Naive thymus-derived CD4-positive, alpha-beta T cell (primary cell): ENCODE measurements around the gene DDX10. TPM values are rescaled to one million over a fixed set of nuclear protein-coding genes. Genes with fewer than 3 reads are reported as not detected.

ENCODE experiments used
- ATAC-seq: fragments of 150-1000 bp; cut with Tn5 transposase; 2 replicates; pipeline ENCODE4 v1.10.0; 2021; ENCODE audit warnings: mild to moderate bottlenecking, moderate library complexity
- CTCF ChIA-PET: fragments of 350-600 bp; sonication (Branson Sonifier 250); formaldehyde crosslinking; loops from one replicate; lab custom pipeline; 2021; ENCODE audit warnings: antibody characterized with exemption; lab: Charles Lee
- POLR2A ChIA-PET: fragments of 350-600 bp; sonication (Branson Sonifier 250); formaldehyde crosslinking; loops from one replicate; lab custom pipeline; 2021; ENCODE audit warnings: antibody characterized with exemption, inconsistent platforms; lab: Charles Lee
- DNase-seq, 9 donors: peaks; one replicate each; pipeline versions ENCODE4 v3.0.0 to v3.0.0-alpha.2; 2020 to 2022; ENCODE audit warnings: mixed read lengths in 1 of 9
- H3K27ac ChIP-seq: one replicate; pipeline ENCODE4 v1.7.0; 2013; ENCODE audit warnings: mild to moderate bottlenecking, low read depth, low read length, moderate library complexity
- H3K27me3 ChIP-seq, 2 donors: one replicate each; pipeline ENCODE4 v1.7.0; 2013; ENCODE audit warnings: low read length in 2 of 2, mild to moderate bottlenecking in 2 of 2, moderate library complexity in 2 of 2; ENCODE audit not compliant: control insufficient read depth in 2 of 2, insufficient read depth in 2 of 2
- H3K36me3 ChIP-seq, 3 experiments: 1 replicate in 2 of 3; 2 replicates in 1 of 3; pipeline ENCODE4 v1.7.0; 2013; ENCODE audit warnings: low read length in 3 of 3, mild to moderate bottlenecking in 3 of 3, moderate library complexity in 1 of 3; ENCODE audit not compliant: insufficient read depth in 3 of 3, control insufficient read depth in 2 of 3
- H3K4me1 ChIP-seq, 2 donors: one replicate each; pipeline ENCODE4 v1.7.0; 2013; ENCODE audit warnings: low read length in 2 of 2, mild to moderate bottlenecking in 2 of 2, moderate library complexity in 1 of 2; ENCODE audit not compliant: control insufficient read depth in 2 of 2, insufficient read depth in 2 of 2
- H3K4me3 ChIP-seq: 2 replicates; pipeline ENCODE4 v1.7.0; 2013; ENCODE audit warnings: mild to moderate bottlenecking, low read length
- H3K9me3 ChIP-seq, 3 experiments: 1 replicate in 2 of 3; 2 replicates in 1 of 3; pipeline ENCODE4 v1.7.0; 2013; ENCODE audit warnings: low read length in 3 of 3; ENCODE audit not compliant: control insufficient read depth in 2 of 3
- H3K27ac Mint-ChIP-seq, 9 donors: one replicate each; pipeline ENCODE4 v1.8.0; 2020 to 2022; ENCODE audit warnings: mixed read lengths in 9 of 9, mild to moderate bottlenecking in 8 of 9, moderate library complexity in 5 of 9, inconsistent platforms in 2 of 9
- H3K27me3 Mint-ChIP-seq, 5 donors: one replicate each; pipeline ENCODE4 v1.8.0; 2021 to 2022; ENCODE audit warnings: mixed read lengths in 5 of 5, mild to moderate bottlenecking in 1 of 5
- H3K36me3 Mint-ChIP-seq, 5 donors: one replicate each; pipeline ENCODE4 v1.8.0; 2020 to 2022; ENCODE audit warnings: mixed read lengths in 5 of 5, mild to moderate bottlenecking in 3 of 5, inconsistent platforms in 1 of 5
- H3K4me1 Mint-ChIP-seq, 7 donors: one replicate each; pipeline ENCODE4 v1.8.0; 2020 to 2022; ENCODE audit warnings: mixed read lengths in 7 of 7, mild to moderate bottlenecking in 3 of 7, inconsistent platforms in 1 of 7
- H3K4me3 Mint-ChIP-seq, 10 donors: one replicate each; pipeline ENCODE4 v1.8.0; 2020 to 2022; ENCODE audit warnings: mild to moderate bottlenecking in 10 of 10, mixed read lengths in 10 of 10, moderate library complexity in 6 of 10, inconsistent platforms in 2 of 10
- H3K9me3 Mint-ChIP-seq, 11 donors: one replicate each; pipeline ENCODE4 v1.8.0; 2020 to 2022; ENCODE audit warnings: mixed read lengths in 11 of 11, mild to moderate bottlenecking in 4 of 11, inconsistent platforms in 1 of 11, moderate library complexity in 1 of 11
- intact Hi-C, 2 donors: fragments of 100-400 bp; cut with micrococcal nuclease; formaldehyde crosslinking; loops; one replicate each; pipeline ENCODE4 v1.15.1; 2023
- polyA plus RNA-seq, 2 donors: library from polyadenylated mRNA; unstranded; fragments of 300-500 nt; fragmentation: Illumina TruSeq; gene quantifications; one replicate each; pipeline ENCODE4 v1.2.3, GENCODE V29; 2021
- total RNA-seq, 6 experiments: library from RNA in 5 of 6; stranded (reverse) in 5 of 6; gene quantifications; 1 replicate in 5 of 6; 2 replicates in 1 of 6; pipeline ENCODE4 v1.2.3 and lab custom pipeline; 2021 to 2026

The DDX10 gene
- total and polyA plus RNA-seq, 7 experiments from 2014 or later: 14.8 to 34.6 (median 22.4) TPM

DNA sequence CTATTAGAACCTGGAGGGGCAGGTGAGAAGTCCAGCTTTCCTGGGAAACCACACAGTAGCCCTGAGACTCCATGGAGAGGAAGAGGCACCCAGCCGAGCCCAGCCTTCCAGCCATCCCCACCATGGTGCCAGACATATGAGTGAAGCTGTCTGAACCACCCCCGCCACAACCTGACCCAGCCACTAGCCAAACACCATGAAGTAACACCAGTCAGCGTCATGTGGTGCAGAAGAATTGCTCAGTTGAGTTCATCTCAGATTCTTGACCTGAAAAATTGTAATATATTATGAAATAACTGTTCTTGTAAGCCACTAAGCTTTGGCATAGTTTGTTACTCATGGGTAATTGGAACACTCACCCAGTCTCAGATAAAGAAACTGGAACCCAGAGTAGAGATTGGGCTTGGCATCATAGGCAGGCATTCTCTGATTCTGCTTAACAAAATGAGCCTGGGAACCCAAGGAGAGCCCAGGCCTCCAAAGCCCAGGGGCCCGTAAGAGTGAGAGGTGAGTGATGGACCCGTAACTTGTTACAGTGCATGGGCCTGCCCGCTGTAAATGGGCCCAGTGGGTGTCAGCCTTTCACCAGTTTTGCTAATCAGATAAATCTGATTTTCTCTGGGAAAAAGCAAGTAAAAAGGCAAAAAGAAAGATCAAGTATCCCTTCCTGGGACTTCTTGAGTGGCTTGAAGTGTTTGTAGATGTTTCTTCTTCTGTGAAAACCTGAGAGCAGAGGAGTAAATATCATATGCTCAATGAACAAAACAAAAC, 305.5 kb downstream of the DDX10 start:
- no peaks in the 10 kb centered on the region for H3K4me1 ChIP-seq
- no peaks in the 10 kb centered on the region for H3K36me3 ChIP-seq
- H3K27ac Mint-ChIP-seq: no peak overlapping the region
- H3K4me1 Mint-ChIP-seq: no peaks in the 10 kb centered on the region
- H3K27ac ChIP-seq: no peak overlapping the region
- H3K36me3 Mint-ChIP-seq: no peaks in the 10 kb centered on the region
- intact Hi-C loops: no loop called here
- CTCF ChIA-PET: no interaction called here
- no peak overlapping the region for H3K4me3 Mint-ChIP-seq
- no peaks in the 10 kb centered on the region for H3K9me3 Mint-ChIP-seq
- H3K9me3 ChIP-seq: no peaks in the 10 kb centered on the region
- no peak overlapping the region for H3K4me3 ChIP-seq
- no peaks in the 10 kb centered on the region for H3K27me3 ChIP-seq
- ATAC-seq: no peak
- no peak for DNase-seq
- POLR2A ChIA-PET: no interaction called here
- H3K27me3 Mint-ChIP-seq: peaks cover 0 to 3% (median 0%) of the 10 kb centered on the region in 5 donors

DNA sequence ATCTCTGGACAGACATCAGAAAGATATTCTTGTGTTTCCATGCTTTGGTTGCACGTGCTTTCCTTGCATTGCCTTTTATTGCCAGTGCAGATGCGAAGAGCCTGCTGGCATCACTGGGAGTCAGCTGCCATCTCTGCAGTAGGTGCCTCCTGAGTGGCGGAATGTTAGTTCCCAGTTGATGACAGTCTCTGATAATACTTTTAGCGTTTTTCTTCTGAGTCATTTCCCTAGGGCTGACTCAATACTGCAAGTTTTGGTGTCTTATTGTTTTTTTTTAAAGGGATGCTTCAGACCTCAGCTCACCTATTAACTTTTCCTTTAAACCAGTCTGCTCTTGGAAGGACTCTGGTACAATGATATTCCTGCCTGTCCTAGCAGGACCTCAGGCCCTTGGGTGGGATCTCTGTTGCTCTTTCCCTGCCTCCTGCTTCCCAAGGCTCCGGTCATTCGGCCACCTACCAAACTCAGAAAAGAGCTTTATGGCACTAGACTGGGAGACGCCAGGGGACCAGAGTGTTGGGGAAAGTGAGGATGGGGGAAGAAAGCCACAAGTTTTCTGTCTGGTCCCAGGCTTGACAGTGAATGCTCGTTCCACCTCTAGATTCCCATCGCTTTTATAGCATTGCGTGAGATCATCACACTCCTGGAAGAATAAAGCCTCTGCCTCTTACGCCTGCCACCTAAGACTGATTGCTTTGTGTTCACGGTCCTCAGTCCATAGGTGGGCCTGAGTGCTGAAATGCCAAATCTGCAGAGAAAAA, 308.7 kb downstream of the DDX10 start:
- Histone ChIP-seq H3K27ac (no peak overlapping the region), H3K36me3 (no peaks in the 10 kb centered on the region), H3K27me3 (no peaks in the 10 kb centered on the region), H3K9me3 (no peaks in the 10 kb centered on the region), H3K4me1 (no peaks in the 10 kb centered on the region), H3K4me3 (no peak overlapping the region)
- Mint-ChIP-seq H3K27ac (no peak overlapping the region), H3K9me3 (peaks cover 0 to 4% (median 0%) of the 10 kb centered on the region in 11 donors), H3K36me3 (no peaks in the 10 kb centered on the region), H3K4me3 (no peak overlapping the region), H3K27me3 (peaks cover 0 to 7% (median 0%) of the 10 kb centered on the region in 5 donors), H3K4me1 (no peaks in the 10 kb centered on the region)
- ChIA-PET POLR2A (no interaction called here), CTCF (no interaction called here)
- intact Hi-C loops: no loop called here
- DNase-seq: no peak
- ATAC-seq: no peak

DNA sequence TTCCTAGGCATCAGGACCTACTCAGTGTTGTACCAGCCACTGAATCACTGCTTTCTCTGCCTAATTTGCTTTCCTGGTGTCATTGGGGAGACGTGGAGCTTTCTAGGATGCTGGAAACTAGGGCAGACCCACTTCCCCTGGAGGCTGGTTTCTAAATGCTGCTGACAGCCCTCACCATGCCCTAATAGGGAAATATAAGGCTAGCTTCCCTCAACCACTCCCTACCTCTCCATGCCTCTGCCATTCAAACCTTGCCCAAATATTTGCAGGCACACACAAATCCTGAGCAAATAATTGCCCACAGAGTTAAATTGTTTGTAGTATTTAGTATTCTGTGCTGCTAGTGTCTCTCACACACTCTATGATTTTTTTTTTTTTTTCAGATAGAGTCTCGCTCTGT, 310.2 kb downstream of the DDX10 start:
- CTCF ChIA-PET: no interaction called here
- Mint-ChIP-seq H3K4me3 (no peak overlapping the region), H3K27me3 (peaks cover 0 to 12% (median 0%) of the 10 kb centered on the region in 5 donors)

DNA sequence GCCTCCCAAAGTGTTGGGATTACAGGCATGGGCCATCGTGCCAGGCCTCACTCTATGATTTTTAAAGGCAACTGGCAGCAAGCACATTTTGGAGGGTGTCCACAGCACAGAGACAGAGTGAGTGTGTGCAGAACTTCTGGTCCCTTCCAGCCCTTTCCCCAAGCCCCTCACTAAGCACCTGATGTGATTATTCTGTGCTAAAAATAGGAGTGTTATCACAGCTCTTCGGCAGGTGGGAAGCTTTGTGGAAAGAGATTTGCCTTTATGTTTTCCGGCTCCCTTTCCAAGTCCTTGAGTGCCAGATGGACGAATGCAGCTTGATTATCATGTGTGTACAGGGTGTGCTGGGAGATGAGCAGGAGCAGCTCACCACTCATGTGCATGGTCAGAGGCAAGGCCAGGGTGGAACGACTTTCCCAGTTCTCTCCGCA, 310.8 kb downstream of the DDX10 start:
- CTCF ChIA-PET: no interaction called here
- intact Hi-C loops: no loop called here
- no peak for ATAC-seq
- H3K4me3 ChIP-seq: no peak overlapping the region
- H3K27me3 Mint-ChIP-seq: peaks cover 0 to 12% (median 0%) of the 10 kb centered on the region in 5 donors
- H3K4me1 Mint-ChIP-seq: no peaks in the 10 kb centered on the region
- peaks cover 0 to 4% (median 0%) of the 10 kb centered on the region in 11 donors for H3K9me3 Mint-ChIP-seq
- no peak overlapping the region for H3K27ac ChIP-seq
- H3K4me1 ChIP-seq: no peaks in the 10 kb centered on the region
- H3K36me3 ChIP-seq: no peaks in the 10 kb centered on the region
- H3K27me3 ChIP-seq: no peaks in the 10 kb centered on the region
- no peak overlapping the region for H3K4me3 Mint-ChIP-seq
- H3K9me3 ChIP-seq: no peaks in the 10 kb centered on the region
- POLR2A ChIA-PET: no interaction called here
- H3K36me3 Mint-ChIP-seq: no peaks in the 10 kb centered on the region
- DNase-seq: no peak
- no peak overlapping the region for H3K27ac Mint-ChIP-seq

More for the DNA sequence above, 310.2 kb downstream of the DDX10 start:
- intact Hi-C loops: no loop called here
- POLR2A ChIA-PET: no interaction called here
- Mint-ChIP-seq H3K27ac (no peak overlapping the region), H3K36me3 (no peaks in the 10 kb centered on the region), H3K4me1 (no peaks in the 10 kb centered on the region), H3K9me3 (peaks cover 0 to 4% (median 0%) of the 10 kb centered on the region in 11 donors)
- Histone ChIP-seq H3K4me3 (no peak overlapping the region), H3K27ac (no peak overlapping the region), H3K27me3 (no peaks in the 10 kb centered on the region), H3K36me3 (no peaks in the 10 kb centered on the region), H3K9me3 (no peaks in the 10 kb centered on the region), H3K4me1 (no peaks in the 10 kb centered on the region)
- DNase-seq: no peak
- ATAC-seq: no peak

DNA sequence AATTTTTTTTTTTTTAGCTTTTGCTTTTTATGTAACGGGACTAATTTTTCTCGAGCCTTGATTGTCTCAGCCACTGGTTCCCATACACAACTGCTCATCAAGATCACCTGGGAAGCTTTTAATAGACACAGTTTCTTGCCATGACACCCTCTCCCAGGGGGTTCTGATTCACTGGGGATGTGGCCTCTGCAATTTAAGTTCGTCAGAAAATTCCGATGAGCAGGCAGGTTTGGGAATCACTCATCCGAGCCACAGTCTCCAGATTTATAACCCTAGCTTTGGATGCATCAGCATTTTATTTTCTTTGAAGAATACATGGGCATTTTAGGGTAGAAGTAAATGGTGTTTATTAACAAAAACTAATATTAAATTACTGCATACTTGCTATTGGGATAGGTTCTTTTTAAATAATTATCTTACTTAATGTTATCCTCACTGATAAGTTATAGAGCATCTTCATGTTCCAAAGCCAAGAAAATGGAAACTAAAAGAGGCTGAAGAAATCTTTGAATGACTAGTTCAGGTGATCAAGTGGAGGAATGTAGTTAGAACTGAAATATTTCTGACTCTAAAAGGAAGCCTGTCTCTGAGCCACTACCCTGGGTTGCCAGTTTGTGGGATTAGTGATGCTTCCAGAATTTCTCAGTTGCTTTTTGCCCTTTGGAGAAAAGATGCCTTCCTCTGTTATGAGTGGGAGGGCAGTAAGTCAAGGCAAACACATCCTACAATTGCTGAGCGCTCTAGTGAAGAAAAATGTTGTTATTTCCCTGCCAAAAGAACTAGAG, 319.0 kb downstream of the DDX10 start:
- Mint-ChIP-seq H3K9me3 (peaks cover 0 to 2% (median 0%) of the 10 kb centered on the region in 11 donors), H3K4me3 (no peak overlapping the region), H3K27ac (no peak overlapping the region), H3K27me3 (peaks cover 0 to 19% (median 0%) of the 10 kb centered on the region in 5 donors), H3K4me1 (no peaks in the 10 kb centered on the region), H3K36me3 (no peaks in the 10 kb centered on the region)
- H3K27ac ChIP-seq: no peak overlapping the region
- no peaks in the 10 kb centered on the region for H3K4me1 ChIP-seq
- intact Hi-C loops: no loop called here
- ChIA-PET POLR2A (interaction anchor here (0.7 kb wide), 1 partner anchor 93 kb away, joined by 5 read pairs; no protein-coding TSS in a partner anchor), CTCF (no interaction called here)
- ATAC-seq (no peak), DNase-seq (no peak)
- no peaks in the 10 kb centered on the region for H3K36me3 ChIP-seq
- no peaks in the 10 kb centered on the region for H3K27me3 ChIP-seq
- no peak overlapping the region for H3K4me3 ChIP-seq
- H3K9me3 ChIP-seq: no peaks in the 10 kb centered on the region

DNA sequence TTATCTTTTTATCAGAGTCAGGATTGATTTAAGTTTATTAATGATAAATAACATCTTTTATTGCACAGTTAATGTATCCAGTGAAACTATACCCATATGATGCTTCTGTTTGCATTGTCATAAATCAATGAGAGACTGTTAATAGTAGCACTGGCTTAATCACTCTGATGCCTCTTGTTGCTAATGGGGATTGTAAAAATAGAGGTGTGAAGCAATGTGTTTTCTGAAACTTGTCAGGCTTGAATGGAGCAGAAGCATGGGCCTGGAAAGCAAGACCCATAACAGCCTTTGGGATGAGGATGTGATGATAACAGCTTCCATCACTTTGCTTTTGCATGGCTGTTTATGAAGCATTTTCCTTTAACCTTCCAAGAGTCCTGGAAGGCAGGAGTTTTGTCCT, 319.7 kb downstream of the DDX10 start:
- Mint-ChIP-seq H3K9me3 (peaks cover 0 to 3% (median 0%) of the 10 kb centered on the region in 11 donors), H3K27me3 (peaks cover 0 to 16% (median 0%) of the 10 kb centered on the region in 5 donors), H3K4me1 (no peaks in the 10 kb centered on the region), H3K36me3 (no peaks in the 10 kb centered on the region), H3K4me3 (no peak overlapping the region), H3K27ac (no peak overlapping the region)
- ChIA-PET CTCF (interaction anchor here (0.7 kb wide), 1 partner anchor 60 kb away, joined by 3 read pairs; no protein-coding TSS in a partner anchor), POLR2A (no interaction called here)
- intact Hi-C loops: no loop called here
- no peaks in the 10 kb centered on the region for H3K4me1 ChIP-seq
- H3K36me3 ChIP-seq: no peaks in the 10 kb centered on the region
- no peak for DNase-seq
- no peaks in the 10 kb centered on the region for H3K9me3 ChIP-seq
- no peak overlapping the region for H3K4me3 ChIP-seq
- no peak overlapping the region for H3K27ac ChIP-seq
- no peaks in the 10 kb centered on the region for H3K27me3 ChIP-seq
- ATAC-seq: no peak
